Measurements from ENCODE around the gene MEF2C.
"Not testable (repeated sequence)": the region's sequence is repeated elsewhere in the genome, so short reads cannot be mapped to it uniquely, and the experiment has no call there.

Gene MEF2C

DNA sequence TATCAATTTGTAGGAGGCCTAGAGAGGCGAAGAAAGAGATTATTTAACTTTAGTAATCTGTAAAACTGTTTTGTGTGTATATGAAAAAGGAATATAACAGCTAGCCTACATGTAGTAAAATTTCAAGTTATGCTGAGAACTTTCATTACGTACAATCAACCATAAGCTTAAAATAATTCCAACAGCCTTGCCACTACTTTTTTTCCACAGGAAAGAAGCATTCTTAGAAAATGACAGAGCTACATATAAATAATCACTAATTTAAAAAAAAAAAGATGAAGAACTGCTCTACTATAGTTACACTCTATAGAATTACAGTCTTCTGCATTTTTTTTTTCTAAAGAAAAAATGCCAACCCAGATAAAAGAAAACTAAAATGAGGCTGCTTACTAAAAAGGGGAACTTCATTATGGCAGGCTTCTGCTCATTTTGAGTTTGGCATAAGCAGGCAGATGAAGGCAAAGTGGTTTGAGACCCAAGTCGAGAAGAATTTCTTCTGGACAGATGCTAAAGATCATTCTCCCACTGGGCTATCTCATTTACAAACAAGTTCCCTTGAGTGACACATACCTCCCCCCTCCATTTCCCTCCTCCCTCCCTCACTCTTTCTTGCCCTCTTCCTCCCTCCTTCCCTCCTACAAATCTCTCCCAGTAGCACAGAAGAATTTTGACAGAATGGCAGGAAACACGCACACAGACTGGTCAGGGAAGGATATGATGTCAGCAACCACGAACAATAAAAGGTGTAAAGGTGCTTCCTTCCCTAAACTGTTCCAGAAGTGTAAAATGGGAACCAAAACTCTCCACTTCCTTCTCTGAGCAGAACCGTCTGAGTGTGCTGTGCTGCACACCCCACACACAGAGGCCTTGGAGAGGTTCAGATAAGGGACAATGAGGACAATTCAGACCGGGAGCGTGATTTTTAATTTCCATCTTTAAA lies 56.1 kb downstream of the MEF2C start:
- peak; percentile 73 for DNase-seq

DNA sequence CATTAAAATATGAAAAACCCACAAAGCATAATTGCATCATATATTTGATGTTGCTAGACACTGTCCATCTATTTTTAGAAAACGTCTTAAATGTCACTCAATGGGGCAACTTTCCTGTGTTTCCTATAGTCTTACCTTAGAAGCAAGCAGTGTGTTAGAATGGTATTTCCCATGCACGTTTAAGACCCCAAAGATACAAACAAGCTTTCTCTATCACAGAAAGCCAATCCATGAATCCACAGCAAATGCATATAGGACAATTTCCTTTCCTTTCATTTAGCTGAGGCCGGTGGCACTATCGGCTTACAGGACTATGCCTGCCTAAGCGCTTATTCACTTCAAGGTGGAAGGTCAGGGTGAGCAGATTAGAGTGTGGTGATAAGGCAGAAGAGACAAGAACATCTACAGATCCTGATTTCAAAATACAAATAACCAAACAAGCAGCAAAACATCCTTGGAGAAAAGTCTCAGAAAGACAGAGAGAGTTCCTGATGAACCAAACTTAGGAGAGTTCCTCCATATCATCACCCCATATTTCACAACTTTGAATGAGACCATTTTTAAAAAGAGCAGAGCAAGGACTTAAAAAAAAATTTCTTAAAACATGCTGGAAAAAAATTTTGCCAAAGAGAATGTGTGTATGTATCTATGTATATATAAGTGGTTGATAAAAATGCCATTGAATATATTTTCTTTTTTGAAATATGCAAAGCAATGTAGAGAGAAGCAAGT lies 57.2 kb downstream of the MEF2C start:
- DNase-seq: no peak

DNA sequence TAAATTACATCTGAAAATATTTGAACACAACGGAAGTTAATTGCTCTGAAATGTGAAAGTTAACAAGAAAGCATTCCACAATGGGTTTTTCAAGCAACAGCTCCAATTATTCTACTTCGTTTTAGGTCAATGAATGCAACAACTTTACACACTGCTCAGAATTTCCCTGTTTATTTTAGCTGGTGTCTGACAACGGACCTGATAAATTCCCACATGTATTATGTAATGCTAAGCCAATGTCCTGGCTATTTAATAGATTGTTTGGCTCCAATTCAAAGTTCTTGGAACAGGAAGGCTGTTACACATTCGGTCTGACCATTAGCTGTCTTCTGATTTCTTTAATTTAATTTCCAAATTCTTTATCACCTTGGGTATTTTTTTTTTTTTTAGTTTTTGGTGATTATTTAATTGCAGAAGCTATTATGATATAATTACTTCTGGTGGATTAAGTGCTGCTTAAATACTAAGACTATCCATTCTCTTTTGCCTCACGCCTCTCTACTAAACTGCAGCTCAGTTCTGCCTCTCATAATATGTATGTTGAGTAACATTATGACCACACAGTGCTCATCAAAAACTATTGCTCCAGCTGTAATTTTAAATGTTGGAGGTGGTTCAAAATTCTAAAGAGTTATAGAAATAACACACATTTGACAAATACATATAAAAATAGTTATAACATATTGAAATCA lies 57.9 kb downstream of the MEF2C start:
- DNase-seq: peak; percentile 62

DNA sequence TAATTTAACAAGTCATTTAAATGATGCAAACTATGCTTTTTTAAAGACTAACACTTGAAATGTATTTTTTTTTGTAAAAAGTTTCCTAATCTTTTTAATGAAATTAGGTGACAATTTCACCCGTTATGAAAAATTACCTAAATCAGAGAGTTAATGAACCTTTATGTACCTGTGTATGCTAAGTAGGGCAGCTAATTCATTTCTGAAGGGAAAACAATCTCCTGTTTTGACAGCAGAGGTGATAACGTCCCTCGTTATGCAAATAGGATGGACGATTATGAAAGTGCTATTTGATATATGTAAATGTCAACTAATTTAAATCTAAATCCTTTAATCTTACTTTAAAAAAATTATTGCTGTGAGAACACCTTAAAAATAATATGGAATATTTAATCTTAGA lies 58.8 kb downstream of the MEF2C start:
- DNase-seq: no peak

DNA sequence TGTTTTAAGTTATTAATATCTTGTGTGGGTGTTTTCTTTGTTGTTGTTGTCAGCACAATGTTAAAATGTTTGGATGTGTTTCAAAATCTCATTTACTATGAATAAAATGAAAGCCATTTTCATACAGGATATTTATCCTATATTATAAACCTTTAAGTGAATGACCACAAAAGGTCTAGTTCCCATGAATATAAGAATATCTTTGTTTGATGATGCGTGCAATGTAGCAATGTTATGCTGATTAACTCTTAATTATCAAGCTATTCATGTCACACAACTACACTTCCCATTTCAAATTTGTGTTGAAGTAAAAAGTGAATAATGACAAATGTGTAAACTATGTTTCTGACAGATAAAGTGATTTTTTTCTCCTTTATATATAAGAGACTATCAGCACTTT lies 59.8 kb downstream of the MEF2C start:
- DNase-seq: no peak

DNA sequence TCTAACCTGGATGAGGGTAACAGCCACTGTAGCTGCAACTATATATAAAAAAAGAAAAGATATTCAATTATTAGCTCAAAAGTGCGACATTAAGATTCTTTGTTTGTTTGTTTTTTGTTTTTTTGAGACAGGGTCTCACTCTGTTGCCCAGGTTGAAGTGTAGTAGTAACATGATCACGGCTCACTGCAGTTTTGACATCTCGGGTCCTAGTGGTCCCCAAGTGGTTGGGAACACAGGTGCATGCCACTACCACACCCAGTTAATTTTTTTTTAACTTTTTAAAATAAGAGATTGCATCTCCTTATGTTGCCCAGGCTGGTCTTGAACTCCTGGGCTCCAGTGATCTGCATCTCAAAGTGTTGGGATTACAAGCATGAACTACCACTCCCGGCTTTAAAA lies 61.8 kb downstream of the MEF2C start:
- DNase-seq: no peak

GRCh38 chr5:88820581-88820980 lies 62.4 kb downstream of the MEF2C start:
- no peak for DNase-seq

DNA sequence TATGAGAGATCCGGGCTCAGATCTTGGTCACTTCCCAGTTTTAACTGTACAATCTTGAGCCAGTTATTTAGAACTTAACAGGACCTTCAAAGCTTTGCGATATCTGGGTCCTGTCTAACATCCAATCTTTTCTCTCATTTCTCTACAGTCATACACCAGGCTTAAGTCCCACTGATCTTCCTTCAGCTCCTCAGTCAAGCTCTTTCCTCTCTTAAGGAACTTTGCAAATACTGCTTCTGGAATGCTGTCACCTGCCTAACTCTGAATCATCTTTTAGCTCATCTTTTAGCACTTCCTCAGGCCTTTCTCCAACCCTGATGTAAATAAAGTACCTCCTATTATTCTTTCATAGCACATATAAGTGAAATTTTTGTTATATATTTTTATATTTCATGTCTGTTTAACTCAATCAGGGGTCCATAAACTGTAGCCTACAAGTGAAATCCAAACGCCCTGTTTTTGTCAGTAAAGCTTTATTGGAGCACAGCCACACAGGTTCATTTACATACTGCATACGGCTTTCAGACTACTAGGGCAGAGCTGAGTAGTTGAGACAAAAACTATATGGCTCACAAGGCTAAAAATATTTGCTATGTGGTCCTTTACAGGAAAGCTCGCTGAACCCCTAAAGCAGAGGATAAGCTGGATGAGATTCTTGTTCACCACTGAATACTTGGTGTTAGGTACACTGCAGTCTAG lies 63.5 kb downstream of the MEF2C start:
- no peak for DNase-seq

DNA sequence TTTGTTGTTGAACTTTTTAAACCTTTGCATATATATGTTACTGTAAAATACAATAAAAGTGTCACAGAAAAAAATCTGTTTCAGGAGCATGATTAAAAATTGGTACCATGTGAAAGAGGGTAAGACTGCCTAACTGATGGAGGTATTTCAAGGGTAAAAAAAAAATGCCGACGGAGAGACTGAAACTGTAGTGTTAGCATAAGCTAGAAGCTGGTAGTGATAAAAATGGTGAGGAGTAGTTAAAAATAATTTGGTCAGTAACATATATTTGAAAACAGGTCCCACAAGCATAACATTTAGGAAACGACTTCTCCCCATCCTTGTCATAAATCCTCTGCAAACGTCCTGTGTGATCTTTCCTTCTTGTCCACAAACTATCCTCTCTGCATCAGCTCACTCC lies 64.7 kb downstream of the MEF2C start:
- no peak for DNase-seq

DNA sequence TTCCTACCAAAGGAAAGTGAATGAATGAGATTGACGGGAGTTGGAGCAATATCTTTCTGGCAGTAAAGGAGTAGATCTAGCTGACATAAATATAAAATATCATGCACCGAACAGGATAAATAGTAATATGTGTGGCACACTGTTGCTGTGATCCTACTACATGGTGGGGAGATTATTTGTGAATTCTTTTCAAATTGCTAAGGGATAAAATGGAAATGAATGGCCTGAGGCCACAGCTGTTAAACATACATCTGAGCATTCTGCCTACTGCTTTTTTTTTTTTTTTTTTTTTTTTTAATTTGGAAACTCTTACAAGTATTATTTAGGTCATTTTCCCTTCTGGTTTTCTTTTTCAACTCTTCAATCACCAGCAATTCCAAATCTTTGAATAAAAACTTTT lies 66.8 kb downstream of the MEF2C start:
- DNase-seq: no peak

DNA sequence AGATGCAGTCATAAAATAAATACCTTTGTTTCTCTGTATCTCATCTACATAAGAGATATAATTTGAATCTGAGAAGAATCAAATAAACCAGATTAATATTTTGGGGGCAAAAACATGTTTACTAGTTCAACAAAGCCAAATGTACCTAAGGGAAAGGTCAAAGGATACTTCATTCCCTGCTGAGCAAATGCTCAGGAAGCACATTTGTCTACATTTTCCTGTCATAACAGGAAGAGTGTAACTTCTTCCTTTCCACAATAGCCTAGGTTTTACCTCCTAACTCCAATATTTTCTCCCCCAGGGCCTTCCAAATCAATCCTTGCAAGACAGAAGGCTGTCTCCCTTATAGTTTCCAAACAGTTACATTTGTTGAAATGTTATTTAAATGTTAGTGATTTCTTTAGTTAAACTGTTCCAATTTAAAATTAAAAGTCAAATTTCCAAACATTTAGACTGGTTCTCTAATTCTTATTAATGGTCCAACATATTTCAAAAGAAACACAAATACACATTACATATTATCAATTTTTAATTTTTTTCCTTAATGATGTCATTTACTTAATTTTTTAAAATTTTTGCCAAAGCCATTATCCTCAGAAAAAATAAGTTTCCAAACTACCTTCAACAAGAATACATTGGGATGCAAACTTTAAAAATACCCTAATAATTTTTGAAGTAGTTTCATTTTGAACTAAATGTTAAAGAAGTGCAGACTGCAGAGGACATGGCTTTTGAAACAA lies 67.8 kb downstream of the MEF2C start:
- no peak for DNase-seq

- DNase-seq: no peak
Measured at GRCh38 chr5:88813805-88814575, 69.0 kb downstream of the MEF2C start.

- no peak for DNase-seq
Measured at GRCh38 chr5:88813244-88813643, 69.7 kb downstream of the MEF2C start.

GRCh38 chr5:88808153-88808552 lies 74.8 kb downstream of the MEF2C start:
- DNase-seq: no peak

DNA sequence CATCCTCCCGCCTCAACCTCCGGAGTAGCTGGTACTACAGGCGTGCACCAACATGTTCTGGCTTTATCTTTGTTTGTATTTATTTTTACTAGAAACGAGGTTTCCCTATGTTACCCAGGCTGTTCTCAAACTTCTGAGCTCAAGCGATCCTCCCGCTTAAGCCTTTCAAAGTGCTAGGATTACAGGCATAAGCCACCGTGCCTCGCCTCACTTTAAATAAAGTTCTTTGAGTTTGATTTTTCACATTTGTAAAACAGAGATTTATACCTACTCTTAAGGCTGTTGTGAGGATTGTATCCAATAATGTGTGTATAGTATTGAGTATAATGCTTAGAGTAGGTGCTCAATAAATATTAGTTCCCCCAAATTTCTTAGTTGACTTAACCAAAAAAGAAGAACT lies 75.7 kb downstream of the MEF2C start:
- DNase-seq: no peak

GRCh38 chr5:88806338-88806737 lies 76.6 kb downstream of the MEF2C start:
- no peak for DNase-seq

DNA sequence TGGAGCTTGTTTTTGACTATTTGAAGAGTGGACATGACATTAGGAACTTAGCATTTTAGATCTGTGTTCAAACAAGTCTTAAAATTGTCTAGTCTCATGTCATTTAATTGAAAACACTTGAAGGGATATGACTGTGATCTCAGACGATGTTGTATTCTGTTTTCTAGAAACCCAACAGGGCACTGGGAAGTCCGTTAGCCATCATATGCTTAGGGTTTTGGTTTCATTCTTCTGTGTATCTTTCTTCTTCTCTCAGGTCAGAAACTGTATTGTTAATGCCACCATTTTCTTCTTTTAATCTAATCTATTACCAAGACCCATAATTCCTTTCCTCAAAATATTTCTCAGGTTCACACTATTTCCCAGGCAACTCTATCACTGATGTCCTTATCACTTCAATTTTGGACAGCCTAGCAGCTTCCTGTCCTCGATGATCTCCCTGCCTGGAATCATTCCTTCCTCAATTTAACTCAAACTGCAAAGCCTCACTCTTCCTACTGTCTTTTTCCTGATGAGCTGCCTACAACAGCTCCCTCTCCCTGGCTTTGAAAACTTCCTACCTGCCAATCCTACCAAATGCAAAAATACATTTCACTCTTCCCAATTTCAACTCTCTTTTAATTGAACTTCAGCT lies 77.7 kb downstream of the MEF2C start:
- DNase-seq: no peak

GRCh38 chr5:88804444-88804843 lies 78.5 kb downstream of the MEF2C start:
- no peak for DNase-seq

DNA sequence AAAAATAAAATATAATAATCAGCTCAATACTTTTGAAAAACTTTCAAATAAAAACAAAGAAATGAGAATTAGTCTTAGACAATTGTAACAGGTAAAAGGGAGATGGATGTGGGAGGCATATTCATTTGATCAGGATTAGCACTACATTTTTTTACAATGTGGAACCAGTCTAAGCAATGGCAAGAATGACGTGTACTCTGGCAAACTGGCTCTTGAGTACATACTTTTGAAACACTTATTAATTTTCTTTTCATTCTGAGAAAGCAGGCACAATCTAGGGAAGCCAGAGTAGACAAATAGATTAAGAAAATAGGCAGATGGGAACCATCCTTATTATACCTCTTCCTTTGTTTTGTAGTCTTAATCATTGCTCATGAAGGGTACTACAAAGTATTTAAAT lies 79.7 kb downstream of the MEF2C start:
- no peak for DNase-seq

GRCh38 chr5:88799938-88800535 lies 82.9 kb downstream of the MEF2C start:
- no peak for DNase-seq

DNA sequence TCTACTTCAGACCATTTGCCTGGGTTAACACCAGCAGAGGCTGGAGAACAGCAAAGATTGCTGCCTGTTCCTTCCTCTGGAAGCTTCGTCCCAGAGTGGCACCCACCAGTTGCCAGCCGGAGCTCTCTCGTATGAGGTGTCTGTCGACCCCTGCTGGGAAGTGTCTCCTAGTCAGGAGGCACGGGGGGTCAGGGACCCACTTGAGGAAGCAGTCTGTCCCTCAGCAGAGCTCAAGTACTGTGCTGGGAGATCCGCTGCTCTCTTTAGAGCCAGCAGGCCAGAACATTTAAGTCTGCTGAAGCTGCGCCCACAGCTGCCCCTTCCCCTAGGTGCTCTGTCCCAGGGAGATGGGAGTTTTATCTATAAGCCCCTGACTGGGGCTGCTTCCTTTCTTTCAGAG lies 84.1 kb downstream of the MEF2C start:
- not testable (repeated sequence) for DNase-seq

Data from fibroblast of skin of right quadriceps (primary cell).